PC-3 (cell line): Measurements from ENCODE around the gene CAMTA1.

Experiments
- EZH2 ChIP-seq: fragments of 300-600 bp; sonication (generic); IDR thresholded peaks from one replicate; pipeline ENCODE4 v1.6.1; 2017; ENCODE audit warnings: antibody characterized with exemption, mild to moderate bottlenecking, low read length; ENCODE audit not compliant: unreplicated experiment
- EZH2phosphoT487 ChIP-seq: fragments of 300-600 bp; sonication (generic); IDR thresholded peaks from 2 replicates; pipeline ENCODE4 v1.6.1; 2018; ENCODE audit warnings: mild to moderate bottlenecking, antibody characterized with exemption, low read length, borderline replicate concordance
- TF ChIP-seq, protein P1 (sequence below): fragments of 300-600 bp; sonication (generic); conservative IDR thresholded peaks from 2 replicates; pipeline ENCODE4 v1.5.1; 2017; ENCODE audit warnings: antibody characterized with exemption, low read depth, mild to moderate bottlenecking, low read length

DNA sequence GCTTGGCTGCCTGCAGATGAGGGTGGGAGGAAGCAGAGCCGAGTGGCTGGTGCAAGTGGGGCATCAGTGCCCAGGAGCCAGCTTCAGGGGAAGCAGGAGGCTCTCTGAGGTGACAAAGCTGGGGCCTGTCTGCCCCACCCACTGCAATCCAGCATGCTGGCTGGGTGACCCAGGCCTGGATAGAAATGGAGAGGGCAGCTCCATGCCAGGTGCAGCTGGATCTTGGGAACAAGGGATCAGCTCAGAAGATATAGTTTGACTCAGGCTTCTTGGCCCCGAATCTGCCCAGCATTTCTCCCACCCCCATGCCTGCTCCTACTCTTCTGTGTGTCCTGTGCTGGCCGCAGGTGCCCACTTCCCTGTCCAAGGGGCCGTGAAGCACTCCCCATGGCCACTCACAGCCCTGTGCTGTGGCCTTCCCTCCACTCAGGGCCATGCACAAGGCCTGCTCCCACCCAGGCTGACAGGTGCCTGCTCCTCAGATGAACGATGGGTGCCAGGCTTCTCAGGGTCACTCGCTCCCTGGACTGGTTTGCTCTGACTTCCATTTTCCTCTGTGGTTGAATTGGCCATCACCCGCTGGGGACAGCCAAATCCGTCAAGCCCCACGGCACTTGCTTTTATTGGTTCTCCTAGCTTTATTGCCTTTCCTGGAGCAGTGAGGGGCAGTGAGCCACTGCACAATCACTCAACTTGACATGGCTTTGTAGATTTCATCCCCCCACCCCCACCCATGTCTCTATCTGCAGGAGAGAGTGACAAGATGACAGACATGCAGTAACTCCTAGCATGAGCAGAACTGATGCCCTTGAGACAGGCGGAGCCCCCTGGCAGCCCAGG is 811.1 kb downstream of the CAMTA1 start:
- TF ChIP-seq, protein P1, sequence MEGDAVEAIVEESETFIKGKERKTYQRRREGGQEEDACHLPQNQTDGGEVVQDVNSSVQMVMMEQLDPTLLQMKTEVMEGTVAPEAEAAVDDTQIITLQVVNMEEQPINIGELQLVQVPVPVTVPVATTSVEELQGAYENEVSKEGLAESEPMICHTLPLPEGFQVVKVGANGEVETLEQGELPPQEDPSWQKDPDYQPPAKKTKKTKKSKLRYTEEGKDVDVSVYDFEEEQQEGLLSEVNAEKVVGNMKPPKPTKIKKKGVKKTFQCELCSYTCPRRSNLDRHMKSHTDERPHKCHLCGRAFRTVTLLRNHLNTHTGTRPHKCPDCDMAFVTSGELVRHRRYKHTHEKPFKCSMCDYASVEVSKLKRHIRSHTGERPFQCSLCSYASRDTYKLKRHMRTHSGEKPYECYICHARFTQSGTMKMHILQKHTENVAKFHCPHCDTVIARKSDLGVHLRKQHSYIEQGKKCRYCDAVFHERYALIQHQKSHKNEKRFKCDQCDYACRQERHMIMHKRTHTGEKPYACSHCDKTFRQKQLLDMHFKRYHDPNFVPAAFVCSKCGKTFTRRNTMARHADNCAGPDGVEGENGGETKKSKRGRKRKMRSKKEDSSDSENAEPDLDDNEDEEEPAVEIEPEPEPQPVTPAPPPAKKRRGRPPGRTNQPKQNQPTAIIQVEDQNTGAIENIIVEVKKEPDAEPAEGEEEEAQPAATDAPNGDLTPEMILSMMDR, result no peak
- TF ChIP-seq EZH2phosphoT487 (no peak), EZH2 (no peak)
